ENCODE measurements around the gene ARL8B.

DNA sequence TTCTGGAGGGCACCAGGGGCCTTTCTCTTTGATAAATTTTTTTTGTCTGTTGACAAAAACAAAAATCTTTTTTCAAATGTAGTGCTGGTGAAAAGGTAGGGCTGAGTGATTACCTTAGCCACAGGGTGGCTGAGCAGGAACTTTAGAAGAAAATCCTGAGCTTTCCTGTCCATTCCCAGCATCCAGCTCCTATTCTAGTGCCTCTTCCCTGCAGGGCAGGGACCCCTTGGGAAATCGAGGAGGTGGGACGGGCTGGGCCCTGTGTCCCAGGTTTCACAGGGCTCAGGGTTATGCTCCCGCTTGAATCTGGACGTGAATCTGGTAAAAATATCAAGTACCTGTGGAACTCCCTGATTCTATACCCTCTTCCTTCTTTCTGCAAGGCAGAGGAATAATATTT is 97.1 kb downstream of the ARL8B start:
- TF ChIP-seq, protein P1, sequence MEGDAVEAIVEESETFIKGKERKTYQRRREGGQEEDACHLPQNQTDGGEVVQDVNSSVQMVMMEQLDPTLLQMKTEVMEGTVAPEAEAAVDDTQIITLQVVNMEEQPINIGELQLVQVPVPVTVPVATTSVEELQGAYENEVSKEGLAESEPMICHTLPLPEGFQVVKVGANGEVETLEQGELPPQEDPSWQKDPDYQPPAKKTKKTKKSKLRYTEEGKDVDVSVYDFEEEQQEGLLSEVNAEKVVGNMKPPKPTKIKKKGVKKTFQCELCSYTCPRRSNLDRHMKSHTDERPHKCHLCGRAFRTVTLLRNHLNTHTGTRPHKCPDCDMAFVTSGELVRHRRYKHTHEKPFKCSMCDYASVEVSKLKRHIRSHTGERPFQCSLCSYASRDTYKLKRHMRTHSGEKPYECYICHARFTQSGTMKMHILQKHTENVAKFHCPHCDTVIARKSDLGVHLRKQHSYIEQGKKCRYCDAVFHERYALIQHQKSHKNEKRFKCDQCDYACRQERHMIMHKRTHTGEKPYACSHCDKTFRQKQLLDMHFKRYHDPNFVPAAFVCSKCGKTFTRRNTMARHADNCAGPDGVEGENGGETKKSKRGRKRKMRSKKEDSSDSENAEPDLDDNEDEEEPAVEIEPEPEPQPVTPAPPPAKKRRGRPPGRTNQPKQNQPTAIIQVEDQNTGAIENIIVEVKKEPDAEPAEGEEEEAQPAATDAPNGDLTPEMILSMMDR (conservative IDR thresholded peaks at IDR 0.05 in 1 of 2, IDR thresholded peaks at IDR 0.05 in 1 of 2; ENCODE audit: extremely low read depth in 1 of 2, insufficient read depth in 1 of 2, low read depth in 1 of 2, low read length in 2 of 2), result no peak
- TF ChIP-seq EZH2 (IDR thresholded peaks at IDR 0.05; ENCODE audit: borderline replicate concordance, low read length), result no peak
